Right forelimb (tissue), 1 donor: ENCODE measurements around the gene CEP70.
A peak's percentile ranks its signal among the peaks of the same experiment; 100 is the strongest.
"Not testable (repeated sequence)": the region's sequence is repeated elsewhere in the genome, so short reads cannot be mapped to it uniquely, and the experiment has no call there.

Experiments
- DNase-seq: peaks from one replicate; pipeline ENCODE4 v3.0.0-alpha.2; 2018

The CEP70 gene

DNA sequence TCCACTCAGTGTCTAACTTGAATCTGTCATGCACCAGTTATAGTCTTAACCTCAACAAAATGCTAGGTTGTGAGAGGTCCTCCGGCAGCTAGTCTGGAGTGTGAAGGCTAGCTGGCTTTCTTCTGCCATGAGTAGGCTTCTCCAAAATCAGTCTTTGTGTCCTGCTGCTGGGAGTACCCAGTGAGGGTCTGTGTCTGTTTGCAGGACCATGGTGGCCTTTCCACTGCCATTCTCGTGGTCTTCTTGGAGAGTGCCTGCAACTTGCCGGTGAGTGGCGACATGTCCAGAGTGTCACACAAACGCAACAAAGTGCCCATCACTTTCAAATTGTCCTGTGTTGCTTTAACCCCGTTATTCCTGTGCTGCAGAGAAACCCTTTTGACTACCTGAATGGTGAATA is 125.6 kb downstream of the CEP70 start:
- DNase-seq: no peak

DNA sequence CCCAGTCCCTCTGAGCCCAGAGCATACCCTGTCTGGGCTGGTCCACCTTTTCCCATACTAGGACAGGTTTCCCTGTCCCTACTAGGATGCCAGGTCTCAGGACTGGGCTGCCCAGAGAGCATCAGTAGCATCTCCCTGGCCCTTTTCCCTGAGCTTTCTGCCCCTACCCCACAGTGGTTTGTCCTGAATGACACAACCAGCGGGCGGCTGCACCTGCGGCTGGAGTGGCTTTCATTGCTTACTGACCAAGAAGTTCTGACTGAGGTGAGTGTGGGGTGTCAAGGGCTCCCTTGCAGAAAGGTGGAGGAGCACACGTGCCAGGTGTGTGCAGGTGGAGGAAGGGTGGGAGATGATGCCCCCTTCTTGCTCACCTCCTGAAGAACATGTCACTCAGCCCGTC is 126.1 kb downstream of the CEP70 start:
- DNase-seq: no peak

DNA sequence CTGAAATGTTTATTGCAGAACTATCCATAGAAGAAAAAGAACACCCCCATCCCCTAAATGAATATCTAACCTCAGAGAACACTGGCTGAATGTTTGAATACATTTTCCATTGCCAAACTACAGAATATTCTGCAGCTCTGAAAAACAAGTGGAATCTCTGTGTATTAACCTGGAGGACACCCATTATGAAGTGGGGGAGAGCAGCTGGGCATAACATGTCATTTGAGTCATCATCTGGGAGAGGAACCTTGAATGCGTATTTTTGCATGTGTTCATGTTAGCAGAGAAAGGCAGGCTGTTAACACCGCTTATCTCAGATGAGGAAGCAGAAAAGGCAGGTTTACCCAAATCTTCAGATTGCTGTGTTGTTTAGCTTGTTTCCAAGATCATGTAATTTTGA is 128.1 kb downstream of the CEP70 start:
- no peak for DNase-seq

DNA sequence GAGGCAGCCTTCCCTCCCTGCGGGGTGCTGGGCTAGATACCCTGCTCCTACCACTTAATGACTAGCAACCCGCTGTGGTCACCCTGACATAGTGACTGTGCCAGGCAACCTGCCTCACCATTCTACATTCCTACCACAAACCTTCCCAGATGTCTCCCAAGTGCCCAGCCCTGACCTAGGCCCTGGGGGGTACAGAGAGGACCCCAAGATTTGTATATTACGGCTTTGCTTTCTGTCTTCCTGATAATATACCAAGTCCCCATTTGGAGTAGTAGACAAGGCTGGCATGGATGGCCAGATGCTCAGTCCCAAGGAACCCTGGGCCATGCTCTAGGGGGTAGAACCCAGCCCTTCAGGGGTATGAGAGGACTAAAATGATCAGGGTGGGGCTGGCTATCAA is 128.6 kb downstream of the CEP70 start:
- DNase-seq: no peak

DNA sequence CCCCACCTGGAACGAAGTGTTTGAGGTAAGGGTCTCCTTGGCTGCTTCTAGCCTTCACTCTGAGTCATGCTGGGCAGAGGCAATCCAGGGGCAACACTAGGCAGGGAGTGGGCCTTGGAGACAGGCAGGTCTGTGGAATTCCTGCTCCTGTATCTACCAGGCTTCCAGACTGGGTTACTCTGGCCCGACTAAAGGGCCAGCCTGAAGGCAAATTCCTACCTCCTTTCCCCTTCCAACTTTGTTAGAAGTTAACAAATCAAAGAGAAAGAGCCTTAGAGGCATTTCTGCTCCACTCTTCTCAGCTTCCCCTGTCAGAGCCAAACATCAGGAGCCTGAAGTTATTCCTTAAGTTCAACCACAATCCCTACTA is 129.6 kb downstream of the CEP70 start:
- no peak for DNase-seq

DNA sequence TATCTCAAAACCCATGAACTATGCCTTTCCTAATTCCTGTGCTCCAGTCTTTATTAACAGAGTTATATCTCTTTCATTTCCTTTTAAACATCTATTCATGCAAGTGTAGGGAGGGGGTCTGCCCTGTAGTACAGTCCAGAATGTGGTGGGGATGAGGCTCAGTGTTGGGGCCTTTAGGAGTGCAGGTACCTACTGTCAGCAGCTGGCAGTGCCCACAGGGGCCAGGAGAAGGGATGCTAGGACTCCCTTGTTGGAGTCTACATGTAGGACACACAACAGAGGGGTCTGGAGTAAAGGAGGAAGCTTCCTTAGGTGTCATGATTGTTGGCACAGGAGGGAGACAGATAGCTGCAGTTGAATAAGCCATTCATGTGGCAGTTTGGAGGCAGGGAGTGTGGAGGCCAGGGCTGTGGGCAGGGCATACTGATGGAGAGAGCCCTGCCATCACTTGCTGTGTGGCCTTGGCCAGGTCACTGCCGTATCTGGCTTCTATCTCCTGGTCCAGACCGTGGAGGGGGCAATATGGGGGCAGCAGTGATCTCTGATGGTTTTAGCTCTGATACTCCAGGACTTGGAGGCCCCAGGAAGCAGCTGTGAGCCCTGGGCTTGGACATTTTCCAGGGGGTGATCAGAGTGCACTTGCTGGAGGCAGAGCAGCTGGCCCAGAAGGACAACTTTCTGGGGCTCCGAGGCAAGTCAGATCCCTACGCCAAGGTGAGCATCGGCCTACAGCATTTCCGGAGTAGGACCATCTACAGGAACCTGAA is 130.2 kb downstream of the CEP70 start:
- no peak for DNase-seq

DNA sequence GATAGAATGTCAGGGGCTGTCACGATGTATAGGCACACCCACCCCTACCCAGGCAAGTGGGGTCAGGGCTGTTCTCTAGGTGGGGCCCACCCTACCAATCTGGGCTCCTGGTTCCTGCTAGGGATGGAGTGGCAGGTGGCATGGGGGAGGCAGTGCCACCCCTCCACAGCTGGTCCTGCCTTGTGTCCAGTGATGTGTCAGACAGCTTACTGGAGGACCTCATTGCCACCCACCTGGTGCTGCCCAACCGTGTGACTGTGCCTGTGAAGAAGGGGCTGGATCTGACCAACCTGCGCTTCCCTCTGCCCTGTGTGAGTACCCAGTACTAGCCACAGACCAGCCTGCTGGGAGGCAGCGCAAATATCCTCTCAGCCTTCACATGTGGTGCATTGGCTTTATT is 132.2 kb downstream of the CEP70 start:
- no peak for DNase-seq

DNA sequence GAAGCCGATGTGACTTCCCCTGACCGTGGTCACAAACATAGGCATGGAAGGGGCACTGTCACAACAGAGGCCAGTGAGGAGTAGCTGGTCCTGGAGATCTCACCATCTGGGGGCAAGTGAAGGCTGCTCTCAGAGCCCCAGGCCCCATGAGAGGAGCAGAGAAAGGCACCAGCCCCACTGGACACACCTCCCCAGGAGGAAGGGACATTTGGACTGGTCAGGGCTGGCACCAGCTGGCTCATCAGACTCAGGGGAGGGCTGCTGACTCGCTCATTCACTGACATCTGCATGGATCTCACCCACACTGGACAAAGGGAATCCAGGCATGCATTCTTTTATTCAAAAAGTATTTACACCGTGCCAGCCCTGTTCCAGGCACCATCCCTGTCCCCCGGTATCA is 132.8 kb downstream of the CEP70 start:
- peak; percentile 33 for DNase-seq

DNA sequence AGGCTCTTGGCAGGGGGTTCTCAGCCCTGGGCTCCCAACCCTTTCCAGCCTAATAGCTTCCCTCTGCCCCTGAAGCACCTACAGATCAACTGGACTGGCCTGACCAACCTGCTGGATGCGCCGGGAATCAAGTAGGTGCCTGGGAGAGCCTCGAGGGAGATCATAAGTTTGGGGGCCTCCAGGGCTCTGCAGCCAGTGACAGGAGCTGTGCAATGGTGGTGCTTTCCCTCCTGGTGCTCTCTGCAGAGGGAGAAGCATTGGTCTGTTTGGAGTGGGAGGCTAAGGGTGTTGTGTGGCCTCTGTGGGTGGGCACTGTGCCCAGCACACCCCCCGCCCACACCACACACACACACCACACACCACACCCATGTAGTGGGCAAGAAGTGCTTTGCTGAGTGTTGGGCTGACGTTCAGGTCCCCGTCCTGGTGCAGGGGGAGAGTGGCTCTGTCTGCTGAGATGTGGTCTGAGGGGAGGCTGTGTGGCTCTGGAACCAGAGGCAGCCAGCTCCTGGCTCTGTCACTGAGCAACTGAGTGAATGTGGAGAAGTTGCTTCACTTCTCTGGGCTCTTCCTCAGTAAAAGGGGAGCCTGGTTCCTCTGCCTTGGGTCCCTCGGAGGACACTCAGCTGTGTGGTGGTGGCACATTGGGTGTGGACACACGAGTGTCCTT is 133.4 kb downstream of the CEP70 start:
- DNase-seq: peak; percentile 30

DNA sequence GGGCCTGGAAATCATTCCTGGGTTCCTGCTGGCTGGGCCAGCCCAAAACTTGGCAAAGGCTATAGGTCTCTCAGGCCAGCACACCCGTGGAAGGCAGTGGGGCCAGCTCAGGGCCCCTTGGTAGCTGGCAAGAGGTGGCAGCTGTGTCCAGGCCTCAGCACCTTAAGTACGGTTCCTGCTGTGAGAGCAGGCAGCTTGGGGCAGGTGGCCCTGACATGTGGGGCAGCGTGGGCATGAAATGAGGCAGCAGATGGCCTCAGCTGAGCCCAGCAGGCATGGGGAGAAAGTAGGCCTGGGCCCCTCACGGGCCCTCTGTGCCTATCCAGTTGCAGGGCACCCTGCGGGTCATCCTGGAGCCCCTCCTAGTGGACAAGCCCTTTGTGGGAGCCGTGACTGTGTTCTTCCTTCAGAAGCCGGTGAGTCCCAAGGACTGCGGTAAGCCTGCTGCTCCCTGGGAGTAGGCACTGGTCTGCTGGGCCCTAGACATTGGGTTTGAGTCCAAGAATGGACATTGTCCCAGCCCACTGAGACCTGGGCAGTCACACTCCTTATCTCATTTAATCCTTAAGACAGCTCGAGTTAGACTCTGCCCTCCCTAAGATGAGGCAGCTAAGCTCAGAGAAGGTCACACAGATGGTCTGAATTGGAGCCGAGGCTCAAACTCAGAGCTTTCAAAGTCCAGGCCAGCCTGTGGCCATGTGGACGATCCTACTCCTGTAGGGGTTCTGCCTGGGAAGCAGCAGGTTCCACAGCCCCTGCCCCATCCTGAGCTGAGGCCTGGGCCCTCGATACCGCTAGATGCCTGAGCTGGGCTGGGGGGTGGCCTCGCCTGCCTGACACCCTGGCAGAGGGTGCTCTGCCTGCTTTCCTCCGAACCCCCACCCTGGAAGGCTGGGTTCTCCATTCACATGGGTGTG is 134.2 kb downstream of the CEP70 start:
- DNase-seq: peak; percentile 46

DNA sequence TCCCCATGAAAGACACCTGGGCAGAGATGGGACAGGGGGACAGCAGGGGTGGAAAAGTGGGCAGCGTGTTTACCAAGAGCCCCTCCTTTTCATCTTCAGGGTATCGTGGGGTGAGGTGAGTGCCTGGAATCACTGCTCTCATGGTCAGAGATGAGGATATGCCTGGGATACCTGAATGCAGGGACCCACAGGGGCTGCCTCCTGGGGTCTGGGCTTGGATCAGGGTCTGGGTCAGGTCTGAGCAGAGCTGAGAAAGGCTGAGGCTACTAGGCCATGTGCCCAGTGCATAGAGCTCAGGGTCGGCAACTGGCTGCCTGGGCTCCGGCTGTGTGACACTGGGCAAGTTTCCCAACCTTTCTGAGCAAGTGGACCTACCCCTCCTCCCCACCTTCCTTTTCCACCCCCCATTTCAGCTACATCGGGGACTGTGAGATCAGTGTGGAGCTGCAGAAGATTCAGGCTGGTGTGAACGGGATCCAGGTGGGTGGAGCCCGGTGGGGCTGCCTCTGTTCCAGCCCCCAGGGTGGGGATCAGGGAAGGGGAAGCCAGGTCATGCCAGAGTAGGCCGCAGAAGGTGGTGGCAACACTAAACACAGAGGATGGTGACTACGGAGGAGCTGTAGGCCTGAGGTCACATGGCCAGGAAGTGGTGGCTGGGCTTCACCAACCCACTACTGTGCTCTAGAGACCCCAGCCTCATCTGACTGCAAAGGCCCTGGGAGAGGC is 135.1 kb downstream of the CEP70 start:
- peak; percentile 35 for DNase-seq

DNA sequence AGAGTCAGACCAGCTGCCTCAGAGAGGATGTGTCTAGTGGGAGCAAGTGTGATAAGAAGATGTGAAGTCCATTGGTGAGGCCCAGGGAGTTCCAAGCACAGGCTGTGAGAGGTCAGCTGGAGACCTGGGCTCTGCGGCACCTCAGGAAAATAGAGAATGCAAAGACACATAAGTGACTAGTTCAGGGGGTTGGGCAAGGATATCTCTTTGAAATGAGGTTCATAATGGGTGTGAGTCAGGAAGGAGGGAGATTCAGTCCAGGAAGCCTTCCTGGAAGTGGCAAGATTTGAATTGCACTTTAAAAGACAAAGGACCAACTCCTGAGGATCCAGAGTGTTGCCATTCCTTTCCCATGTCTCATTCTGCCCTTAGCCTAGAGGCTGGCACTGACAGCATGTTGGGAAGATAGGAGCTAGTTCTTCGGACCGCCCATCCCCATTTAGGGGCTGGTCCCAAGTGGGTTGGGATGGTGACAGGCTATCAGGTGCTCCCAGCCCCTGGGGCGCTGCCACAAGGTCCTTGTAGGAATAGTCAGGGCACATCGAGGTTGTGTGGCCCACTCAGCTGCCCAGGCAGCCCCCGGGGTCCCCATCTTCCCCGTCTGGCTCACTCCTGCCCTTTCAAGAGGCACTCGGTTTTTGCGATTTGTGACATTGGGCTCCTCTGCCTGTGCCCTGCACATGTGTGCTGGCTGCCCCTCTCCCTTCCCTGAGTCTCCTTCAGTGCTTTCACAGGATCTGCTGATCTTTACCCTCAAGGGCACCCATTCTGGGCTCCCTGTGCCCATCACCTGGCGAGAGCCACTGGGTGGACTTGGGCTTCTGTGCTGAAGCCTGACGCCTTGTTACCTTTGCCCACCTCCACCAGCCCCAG is 136.0 kb downstream of the CEP70 start:
- DNase-seq: peak; percentile 29

DNA sequence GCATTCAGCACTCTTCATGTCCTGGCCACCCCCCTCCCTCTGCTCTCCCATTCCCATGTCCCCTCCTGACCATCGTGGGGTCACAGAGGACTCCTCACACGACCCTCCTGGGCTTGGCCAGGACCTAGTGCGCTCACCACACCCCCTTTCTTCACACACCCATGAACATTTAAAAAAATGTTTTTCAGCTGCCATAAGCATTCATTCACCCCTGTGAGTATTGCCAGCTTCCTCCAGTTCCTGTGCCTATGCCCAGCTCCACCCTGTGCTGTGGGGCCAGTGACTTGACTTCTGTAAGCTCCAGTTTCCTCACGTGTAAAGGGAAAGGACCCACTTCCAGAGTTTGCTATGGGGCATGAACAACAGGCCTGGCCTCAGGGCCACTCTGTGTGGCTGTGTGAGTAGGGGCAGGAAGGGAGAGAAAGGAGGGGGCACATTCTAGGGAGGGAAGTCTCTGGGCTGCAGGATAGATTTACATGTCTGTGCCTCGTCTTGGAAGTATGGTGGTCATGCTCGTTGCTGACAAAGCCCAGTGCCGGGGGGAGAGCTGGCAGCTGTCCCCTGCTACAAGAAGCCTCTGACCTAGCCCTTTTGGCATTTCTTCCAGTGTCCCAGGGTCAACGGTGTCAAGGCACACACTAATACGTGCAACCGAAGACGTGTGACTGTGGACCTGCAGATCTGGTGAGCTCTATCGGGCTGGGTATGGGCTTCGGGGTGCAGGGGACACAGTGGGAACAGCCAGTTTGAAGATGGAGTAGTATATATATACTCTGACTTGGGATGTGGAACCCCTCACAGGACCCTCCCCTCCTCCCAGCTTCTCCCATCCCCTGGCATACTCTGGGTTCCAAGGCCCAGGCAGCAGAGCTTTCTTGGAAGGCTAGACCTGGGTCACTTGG is 136.8 kb downstream of the CEP70 start:
- peak; percentile 37 for DNase-seq

DNA sequence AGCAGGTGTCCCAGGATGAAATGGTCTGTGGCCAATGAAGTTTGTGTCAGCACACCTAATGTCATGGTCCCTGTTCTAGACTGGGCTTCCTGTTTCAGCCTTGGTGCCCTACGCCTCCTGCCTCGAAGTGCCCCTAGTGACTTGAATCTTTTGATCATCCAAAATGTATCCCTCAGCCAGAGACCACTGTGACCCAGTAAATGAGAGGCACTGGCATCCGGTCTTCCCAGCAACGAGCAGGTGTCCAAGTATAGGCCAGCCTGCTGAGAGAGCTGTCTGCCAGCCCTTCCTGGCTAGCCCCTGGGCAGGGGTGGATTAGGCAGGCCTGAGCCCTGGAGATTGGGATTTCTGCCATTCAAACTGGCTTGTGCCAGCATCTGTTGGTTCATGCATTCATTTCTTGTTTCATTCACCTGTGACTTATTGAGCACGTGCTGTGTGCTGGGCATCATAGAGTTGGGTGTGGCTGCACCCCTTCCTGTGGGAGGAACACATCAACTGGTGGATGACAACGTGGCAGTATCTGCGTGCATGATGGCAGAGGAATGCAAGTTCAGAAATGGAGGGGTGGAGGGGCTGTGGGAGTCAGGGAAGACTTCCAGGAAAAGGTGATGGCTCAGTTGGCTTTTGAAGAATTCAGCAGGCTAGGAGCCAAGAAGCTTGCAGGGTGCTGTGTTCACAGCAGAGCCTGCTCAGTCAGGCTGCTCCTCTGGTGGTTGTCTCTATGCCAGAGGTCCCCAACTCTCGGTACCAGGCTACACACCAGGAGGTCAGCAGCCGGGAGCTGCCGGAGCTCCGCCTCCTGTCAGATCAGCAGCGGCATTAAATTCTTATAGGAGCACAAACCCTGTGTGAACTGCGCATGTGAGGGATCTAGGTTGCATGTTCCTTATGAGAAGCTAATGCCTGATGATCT is 138.0 kb downstream of the CEP70 start:
- peak; percentile 13 for DNase-seq

DNA sequence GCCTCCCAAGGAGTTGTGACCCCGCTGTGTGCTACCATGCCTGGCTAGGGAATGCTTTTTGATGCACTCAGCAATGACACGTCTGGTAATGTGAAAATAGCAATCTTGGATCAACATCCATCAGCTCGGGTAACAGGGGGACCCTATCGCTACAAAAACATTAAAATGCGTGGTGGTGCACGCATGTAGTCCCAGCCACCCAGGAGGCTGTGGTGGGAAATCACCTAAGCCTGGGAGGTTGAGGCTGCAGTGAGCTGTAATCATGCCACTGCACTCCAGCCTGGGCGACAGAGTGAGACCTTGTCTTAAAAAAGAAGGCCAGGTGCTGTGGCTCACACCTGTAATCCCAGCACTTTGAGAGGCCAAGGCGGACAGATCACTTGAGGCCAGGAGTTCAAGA is 140.1 kb downstream of the CEP70 start:
- not testable (repeated sequence) for DNase-seq

DNA sequence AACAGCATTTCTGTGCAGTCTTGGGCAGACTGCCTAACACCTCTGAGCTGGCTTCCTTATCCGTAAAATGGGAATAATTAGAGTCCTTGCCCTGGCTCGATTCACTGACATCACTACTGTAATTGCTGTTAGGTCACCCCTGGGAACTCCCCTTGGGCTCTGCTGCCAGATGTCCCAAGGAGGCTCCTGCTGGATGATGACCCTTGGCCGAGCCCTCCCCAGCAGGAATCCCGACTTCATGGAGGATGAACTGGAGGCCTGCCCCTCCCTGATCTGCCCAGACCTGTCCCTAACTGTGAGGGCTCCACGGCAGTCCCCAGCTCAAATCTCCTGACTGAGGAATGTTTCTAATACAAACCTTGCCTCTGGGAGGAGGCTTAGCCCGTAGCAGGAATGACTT is 141.6 kb downstream of the CEP70 start:
- no peak for DNase-seq

DNA sequence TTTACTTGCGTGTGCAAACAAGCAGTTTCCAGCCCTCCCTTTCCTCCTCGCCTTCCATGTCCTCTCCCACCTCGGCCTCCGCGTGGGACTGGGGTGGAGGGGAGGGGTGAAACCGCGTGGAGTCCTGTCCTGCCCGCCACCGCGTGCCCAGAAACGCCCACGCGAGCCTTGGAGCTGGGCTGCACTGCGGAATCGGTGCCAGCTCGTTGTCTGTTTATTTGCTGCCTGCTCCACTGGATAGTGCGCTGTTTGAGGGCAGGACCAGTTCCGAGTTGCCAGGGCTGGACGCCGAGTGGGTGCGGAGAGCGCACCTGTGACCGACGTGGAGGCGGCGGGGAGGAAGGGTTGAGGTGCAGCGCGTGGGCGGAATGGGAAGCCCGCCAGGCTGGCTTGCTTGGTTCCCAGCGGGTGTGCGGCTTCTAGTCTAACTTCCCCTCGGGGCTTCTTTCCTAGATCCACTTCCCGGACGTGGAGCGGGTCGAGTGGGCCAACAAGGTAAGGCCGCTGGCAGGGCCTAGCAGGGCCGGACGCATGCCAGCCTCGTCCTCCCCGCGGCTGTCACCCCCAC is 142.4 kb downstream of the CEP70 start:
- no peak for DNase-seq

DNA sequence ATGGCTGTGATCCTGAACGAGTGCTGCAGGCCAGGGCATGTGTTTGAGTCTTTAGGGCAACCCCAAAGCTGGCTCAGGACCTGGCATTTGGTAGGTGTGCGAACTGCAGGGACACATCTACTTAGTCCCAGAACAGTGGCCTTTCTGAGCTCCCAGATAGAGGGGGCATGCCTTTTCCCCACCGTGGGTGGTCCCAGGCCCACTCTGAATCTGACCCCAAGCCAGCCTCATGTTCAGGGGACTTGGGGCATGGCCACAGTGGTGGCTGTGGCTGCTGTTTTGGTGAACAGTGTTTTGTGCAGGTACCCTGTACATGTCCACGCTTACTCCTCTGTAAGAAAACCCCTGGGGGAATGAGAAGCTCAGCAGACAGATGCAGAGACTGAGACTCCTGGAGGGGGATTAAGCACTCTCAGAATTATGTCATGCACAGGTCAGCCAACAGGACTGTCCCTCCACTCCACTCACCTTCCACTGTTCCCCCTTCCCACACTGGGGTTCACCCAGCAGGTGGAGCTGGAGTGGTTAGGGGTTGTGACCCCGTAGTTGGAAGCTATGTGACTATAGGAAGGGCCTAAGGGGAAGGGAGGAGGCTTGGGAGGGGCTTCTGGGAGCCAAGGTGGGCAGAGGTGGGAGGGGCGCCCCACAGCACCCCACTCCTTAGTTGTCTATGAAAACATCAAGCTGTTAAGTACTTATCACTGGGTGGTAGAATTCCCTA is 143.2 kb downstream of the CEP70 start:
- DNase-seq: no peak

DNA sequence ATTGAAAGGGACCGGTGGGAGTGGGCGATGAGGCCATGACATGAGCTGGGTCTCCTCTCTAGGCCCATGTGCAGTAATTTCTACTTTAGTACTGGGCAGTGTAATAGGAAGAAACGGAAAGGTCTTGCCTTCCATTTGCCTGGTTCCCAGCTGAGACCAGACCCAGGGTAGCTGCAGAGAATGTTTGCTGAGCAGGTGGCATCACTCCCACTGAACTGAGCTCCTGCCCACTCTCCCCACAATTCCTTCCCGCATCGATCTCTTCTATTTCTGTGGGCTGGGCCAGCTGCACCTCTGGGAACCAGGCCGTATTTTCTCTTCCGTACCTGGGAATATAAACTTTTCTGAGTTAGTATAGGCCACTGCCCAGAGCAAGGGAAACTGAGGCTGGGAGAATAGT is 143.9 kb downstream of the CEP70 start:
- DNase-seq: no peak
